GM18499 (cell line): ENCODE measurements around the gene DCTPP1.
"Not testable (repeated sequence)": the region's sequence is repeated elsewhere in the genome, so short reads cannot be mapped to it uniquely, and the experiment has no call there.

Experiments
- ATAC-seq: cut with Tn5 transposase; IDR thresholded peaks from one replicate; pipeline ENCODE4 v1.9.1; 2021; ENCODE audit warnings: moderate number of reproducible peaks; ENCODE audit not compliant: insufficient read depth, unreplicated experiment

The DCTPP1 gene

DNA sequence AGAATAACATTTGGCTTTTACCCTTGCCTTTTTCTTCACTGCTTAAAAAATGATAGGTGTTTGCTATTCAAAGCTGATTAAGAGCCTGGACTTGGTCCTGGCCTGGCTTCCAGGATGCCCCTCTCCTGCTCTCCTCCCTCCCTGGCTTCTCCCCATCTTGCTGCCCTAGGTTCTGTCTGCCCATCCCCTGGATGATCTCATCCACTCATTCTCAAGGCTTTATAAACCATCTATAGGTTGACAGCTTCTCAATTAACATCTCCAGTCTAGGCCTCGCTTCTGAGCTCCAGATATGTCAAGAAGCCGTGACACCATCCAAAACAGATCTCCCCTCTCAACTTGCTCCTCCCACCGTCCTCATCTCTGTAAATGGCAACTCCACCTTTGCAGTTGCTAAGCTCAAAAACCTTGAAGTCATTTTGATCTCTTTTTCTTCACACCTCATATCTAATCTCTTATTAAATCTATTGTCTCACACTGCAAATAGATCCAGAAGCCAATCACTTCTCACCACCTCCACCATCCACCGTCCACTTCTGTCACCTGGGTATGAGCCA, 13.7 kb downstream of the DCTPP1 start:
- ATAC-seq, result no peak

DNA sequence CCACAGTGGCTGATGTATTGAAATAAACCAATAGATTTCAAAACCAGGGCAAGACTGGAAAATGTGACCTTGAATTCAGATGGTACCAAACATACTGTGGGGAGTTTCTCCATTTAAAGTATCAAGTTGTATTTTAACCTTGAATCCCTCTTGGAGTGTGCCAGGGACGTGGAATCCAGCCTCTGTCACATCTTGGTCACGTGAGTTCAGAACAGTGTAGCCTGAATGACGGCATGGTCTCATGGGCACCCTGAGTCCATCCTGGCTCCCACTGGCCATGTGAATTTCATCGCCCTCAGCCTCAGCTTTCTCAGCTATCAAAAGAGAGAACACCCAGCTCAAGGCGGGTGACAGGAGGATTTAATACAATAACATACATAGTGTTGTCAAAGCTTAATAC, 15.7 kb downstream of the DCTPP1 start:
- ATAC-seq, result no peak

DNA sequence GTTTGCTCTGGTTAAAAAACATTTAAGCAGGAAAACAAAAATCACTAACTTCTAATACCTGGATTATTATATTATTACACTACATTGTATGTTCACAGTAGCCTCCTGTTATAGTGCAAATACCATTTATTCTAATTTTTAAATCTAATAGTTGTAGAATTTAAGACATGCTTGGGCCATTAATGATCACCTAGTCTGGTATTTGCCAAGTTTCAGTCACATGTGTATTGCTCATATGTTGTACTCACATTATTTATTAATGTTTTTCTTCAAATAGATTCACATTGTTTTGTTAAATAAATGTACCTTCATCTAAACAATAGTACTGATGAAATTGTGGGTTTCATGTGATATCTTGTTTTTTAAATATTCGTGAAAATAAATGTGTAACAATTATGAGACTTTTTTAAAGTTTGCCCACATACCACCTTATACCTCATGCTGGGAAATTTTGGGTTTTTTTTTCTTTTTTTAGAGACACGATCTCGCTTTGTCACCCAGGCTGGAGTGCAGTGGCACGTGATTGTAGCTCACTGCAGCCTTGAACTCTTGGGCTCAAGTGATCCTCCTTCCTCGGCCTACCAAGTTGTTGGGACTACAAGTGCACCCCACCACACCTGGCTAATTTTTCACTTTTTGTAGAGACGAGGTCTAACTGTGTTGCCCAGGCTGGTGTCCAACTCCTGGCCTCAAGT, 16.6 kb downstream of the DCTPP1 start:
- ATAC-seq, result no peak

DNA sequence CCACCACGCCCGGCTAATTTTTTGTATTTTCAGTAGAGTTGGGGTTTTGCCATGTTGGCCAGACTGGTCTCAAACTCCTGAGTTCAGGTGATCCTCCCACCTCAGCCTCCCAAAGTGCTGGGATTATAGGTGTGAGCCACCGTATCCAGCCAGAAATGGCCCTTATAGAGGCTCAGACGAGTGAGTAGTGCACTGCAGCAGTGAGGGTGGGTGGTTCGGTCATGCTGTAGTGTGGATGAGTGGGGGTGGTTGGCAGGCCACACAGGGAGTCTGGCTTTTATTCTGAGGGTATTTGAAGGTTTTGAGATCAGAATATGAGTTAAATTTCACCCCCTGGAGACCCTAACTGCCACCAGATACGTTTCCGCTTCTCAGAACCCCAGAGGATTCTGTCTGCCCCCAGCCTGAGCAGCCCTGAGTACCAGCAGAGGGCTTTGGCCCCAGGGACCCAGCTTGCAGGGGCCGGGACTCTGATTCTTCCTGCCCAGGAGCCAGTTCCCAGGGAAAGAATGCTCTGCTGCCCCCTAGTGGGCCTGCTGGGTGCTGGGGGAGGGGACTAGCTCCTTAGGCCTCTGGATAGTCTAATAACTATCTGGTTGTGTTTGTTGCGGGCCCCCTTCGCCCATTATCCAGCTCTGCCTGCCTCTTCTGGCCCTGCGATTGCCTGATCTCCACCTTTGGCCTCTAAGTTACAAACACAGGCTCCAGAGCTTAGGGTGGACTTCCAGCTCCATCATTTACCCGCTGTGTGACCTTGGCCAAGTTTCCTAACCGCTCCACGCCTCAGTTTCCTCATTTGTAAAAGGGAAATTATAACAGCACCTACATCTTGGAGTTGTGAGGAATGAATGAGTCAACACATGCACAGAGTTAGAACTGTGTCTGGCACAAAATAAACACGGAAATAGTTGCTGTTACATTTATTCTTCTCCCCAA, 20.4 kb downstream of the DCTPP1 start:
- ATAC-seq, result no peak

DNA sequence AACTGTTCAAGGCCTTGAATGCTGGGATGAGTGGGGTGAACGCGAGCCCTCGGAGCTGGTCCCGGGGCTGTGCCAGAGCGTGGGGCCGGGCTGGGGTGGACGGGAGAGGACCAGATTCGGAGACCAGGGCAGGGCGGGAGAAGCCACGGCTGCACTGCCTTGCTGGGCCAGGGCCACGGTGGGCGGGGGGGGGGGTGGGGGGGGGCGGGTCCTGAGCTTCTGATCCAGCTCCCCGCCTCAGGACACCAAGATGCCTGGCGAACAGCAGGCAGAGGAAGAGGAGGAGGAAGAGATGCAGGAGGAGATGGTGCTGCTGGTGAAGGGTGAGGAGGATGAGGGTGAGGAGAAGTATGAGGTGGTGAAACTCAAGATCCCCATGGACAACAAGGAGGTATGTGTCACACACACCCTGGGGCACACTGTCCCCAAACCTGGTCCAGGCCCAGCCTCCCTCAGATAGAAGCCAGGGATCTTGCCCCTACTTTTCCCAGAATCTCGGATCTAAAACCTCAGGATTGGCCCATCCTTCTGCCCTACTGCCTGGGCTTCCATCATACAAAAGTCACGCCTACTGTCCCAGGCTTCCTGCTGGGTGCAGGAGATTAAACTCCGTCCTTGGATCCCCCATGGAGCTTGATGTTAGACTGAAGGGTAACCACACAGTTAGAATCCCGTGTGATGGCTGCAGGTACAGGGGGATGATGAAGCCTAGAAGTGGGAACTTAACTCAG, 21.9 kb downstream of the DCTPP1 start:
- no peak for ATAC-seq

DNA sequence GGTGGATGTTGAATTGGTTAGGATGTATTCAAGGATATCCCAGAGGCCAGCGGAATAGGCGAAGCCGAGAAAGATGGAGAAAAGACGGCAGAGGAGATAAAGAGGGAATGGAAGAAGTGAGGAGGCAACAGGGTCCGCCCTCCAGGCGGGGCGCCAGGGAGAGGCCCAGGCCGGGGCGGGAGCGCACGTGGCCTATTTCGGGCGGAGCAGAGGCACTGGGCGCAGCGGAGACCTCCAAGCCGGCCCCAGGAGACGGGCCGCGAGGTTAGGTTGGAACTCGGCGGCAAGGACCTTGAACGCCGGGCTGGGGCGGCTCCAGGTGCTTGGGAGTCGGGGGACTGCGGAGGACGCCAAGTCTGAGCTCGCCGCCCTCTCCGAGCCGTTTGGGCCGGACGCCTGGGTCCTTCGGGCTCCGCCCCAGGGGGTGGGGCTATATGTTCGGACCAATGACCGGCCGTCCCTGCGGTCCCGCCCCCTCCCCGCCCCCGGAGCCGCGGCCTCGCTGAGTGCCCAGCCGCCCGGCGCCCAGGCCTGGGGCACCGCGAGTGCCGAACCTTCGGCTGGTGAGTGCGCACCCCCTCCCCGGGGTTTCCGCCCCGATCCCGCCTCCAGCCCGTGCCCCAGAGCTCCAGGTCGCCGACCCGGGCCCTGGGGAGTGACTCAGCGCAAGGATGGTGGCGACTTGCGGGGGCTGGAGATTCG, 22.6 kb downstream of the DCTPP1 start, which contains the start of gene ZNF771:
Gene ZNF771 (plus strand): TSS at position 505 of the 702 bp plus-strand sequence. CDS start 448 bp downstream, outside the sequence.
- no peak for ATAC-seq

DNA sequence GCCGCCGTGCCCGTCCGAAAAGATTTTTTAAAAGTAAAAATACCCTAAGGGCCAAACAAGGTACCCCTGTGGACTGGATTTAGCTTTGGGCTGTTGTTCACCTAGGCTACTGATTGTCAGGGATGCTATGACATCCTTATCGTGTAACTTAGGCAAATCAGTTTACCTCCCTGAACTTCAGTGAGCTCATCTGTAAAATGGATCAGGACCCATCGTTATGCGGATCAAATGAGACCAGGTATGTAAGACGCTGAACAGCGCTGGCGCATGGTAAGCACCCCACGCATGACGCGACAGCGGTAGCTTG, 23.1 kb downstream of the DCTPP1 start:
- ATAC-seq, result no peak

DNA sequence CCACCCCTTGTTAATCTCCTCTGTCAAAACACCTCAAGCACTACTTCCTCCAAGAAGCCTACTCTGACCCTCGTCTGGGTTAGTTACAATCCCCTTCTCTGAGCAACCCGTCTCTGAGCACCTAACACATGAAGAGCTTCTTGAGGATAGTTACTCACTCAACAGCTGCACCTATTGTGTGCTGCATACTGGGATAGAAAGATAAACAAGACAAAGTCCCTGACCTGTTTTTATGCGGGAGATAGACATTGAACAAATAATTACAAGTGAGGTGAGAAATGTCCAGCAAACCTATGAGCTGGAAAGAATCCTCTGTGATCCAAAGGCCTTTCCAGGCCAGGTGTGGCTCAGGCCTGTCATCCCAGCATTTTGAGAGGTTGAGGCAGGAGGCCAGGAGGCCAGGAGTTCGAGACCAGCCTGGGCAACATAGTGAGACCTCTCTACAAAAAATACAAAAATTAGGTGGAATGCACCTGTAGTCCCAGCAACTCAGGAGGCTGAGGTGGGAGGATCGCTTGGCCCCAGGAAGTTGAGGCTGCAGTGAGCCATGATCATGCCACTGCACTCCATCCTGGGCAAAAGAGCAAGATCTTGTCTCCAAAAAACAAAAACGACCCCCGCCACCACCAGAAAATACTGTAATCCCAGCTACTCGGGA, 27.9 kb downstream of the DCTPP1 start:
- no peak for ATAC-seq

DNA sequence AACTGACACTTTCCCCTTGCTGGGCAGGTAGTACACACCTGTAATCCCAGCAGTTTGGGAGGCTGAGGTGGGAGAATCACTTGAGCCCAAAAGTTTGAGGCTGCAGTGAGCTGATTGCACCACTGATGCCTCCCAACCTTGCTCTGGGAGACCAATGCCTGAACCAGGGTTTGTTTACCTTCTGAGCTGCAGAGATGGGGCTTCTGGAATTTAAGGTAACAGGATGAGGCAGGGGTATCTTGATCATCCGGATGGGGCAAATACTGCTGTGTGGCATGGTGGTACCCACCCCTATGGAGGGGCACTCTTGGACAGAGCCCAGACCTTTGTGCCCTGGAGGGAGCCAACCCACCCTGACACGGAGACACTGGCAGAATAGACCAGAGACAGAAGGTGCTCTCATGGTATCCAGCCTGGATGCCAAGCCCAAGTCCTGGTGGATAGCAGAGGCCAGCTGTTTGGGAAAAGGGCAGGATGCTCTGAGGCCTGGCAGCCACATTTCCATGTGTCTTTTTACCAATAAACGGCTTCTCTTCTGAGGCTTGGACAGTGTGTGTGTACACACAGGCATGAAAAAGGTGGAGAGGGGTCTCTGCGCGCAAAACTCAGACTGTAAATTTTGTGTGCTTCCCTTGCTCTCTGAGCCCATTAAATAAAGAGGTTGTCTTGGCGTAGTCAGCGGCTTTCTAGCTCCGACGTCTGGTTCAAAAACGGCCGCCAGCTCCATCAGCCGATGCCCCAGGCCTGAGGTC, 30.2 kb downstream of the DCTPP1 start:
- ATAC-seq, result no peak

DNA sequence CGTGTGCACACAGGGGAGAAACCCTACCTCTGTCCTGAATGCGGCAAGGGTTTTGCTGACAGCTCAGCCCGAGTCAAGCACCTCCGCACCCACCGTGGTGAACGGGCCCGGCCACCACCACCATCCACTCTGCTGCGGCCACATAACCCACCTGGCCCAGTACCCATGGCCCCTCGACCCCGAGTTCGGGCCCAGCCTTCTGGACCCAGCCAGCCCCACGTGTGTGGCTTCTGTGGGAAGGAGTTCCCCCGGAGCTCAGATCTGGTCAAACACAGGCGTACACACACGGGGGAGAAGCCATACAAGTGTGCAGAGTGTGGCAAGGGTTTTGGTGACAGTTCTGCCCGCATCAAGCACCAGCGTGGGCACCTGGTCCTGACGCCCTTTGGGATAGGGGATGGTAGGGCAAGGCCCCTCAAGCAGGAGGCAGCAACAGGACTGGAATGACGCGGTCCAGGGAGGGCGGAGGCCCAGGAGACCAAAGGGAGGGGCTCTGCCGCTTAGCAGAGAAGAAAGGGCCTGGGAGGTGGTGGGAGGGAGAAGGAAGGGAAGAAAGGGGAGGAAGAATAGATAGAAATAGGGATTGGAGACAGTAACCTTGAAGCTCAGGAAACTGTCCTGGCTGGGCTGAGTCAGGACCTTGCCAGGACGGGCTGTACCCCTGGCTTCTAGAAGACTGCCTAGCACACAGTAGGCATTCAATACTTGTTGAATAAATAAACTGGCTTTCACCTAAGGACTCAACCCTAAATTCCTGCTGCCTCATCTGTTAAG, 31.0 kb downstream of the DCTPP1 start:
- ATAC-seq, result no peak

DNA sequence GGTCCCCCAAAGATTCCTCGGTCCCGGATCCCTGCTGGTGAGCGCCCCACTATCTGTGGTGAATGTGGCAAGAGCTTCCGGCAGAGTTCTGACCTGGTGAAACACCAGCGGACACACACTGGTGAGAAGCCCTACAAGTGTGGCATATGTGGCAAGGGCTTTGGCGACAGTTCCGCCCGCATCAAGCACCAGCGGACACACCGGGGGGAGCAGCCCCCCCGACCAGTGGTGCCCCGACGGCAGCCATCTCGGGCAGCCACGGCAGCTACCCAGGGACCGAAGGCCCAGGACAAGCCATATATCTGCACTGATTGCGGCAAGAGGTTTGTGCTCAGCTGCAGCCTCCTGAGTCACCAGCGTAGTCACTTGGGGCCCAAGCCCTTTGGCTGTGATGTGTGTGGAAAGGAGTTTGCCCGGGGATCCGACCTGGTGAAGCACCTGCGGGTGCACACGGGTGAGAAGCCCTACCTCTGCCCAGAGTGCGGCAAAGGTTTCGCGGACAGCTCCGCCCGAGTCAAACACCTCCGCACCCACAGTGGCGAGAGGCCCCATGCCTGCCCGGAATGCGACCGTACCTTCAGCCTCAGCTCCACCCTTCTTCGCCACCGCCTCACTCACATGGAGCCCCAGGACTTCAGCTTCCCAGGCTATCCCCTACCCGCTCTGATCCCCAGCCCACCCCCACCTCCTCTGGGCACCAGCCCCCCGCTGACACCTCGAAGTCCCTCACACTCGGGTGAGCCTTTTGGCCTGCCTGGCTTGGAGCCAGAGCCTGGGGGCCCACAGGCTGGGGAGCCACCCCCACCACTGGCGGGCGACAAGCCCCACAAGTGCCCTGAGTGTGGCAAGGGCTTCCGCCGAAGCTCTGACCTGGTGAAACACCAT, 31.8 kb downstream of the DCTPP1 start:
- no peak for ATAC-seq

DNA sequence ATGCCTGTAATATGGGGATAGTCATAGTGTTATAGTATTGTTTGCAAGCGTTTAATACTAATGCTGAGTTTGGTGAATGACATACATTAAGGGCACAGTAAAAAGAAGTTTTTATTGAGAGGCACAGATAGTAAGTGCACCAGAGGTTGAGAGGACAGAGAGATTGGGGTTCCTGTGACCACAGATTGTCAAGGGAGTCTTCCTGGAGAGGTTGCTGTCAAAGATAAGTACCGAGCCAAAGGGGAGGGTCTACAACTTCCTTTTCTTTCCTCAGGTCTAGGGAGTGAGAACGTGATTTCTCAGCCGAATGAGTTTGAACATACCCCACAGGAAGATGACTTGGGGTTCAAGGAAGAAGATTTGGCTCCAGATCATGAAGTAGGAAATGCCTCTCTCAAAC, 32.8 kb downstream of the DCTPP1 start:
- no peak for ATAC-seq

DNA sequence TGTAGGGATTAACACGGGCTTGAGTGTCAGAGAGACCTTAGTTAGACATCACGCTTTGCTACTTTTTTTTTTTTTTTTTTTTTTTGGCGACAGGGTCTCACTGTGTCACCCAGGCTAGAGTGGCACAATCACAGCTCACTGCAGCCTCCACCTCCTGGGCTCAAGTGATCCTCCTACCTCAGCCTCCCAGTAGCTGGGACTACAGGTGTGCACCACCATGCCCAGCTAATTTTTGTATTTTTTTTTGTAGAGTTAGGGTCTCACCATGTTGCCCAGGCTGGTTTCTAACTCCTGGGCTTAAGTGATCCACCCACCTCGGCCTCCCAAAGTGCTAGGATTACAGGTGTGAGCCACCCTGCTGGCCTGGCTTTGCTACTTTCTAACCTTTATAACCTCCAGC, 33.2 kb downstream of the DCTPP1 start:
- not testable (repeated sequence) for ATAC-seq

DNA sequence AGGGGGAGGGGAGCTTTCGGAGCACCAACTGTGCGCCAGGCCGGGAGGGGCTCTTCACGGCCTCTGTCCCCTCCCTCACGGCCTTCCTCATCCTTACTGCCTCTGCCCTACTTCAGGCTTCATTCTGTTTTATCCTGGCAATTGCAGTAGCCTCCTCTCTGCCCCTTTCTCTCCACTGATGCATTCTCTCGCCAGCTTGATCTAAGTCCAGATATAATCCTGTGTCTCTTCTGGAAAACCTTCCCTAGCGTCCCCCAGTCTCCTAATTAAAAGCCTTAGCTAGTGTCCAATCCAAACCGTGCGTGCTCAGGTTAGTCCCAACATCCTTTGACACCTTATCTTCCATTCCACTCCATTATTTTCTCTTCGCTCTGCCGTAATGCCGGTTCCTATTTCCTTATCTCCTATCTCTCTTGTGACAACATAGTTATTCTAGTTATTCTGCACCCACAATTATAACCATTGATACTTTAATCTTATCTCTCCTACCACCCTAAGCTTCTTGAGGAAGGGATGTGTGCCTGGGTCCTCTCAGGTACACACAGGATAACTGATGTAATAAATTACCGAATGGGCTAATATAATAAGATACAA, 33.7 kb downstream of the DCTPP1 start:
- no peak for ATAC-seq

DNA sequence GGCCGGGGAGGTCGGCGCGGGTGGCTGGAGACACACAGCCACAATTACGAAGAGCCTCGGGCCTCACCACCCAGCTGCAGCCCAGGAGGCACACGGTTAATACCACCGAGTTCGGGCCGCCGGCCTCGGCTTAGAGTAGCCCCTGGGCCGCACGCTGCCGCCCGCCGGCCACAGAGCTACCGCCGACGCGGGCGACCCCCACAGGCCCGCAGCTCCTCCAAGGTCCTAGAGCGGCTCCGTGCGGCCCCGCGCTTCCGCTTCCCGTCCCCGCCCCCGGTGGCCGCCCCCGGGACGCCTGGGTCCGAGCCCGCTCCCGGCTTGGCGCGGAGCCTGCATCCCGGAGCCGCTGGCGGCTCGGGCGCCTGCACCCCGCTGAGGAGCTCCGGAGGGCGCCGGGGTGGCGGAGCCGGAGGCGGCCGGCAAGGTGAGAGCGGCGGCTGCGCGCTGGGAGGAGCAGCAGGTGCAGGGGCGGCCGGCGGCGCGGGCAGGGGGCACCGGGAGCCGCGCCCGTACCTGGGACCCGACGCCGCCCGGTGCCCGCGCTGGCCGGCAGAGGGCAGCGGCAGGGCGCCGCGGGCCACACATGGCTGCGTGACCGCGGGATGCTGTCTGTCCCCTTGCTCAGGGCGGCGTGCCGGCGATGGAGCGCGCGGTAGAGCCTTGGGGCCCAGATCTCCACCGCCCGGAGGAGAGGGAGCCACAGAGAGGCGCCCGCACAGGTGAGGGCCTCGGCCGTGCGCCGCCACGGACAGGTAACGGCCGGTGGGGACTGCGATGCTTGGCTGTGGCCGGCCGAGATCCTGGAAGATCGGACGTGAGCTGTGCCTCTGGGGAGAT, 34.5 kb downstream of the DCTPP1 start, which contains the start of gene ZNF48:
Gene ZNF48 (plus strand): TSS at position 266 of the 837 bp plus-strand sequence. CDS start 375 bp downstream, at position 641.
- no peak for ATAC-seq
